HL-60 (cell line): ENCODE data around the gene SPTBN1.

Experiments
- CTCF ChIP-seq: IDR thresholded peaks from one replicate; pipeline ENCODE4 v1.5.1; 2011; ENCODE audit warnings: low read length, control low read depth, inconsistent platforms; ENCODE audit not compliant: insufficient read depth
- POLR2AphosphoS5 ChIP-seq: IDR thresholded peaks from 2 replicates; pipeline ENCODE4 v1.6.1; 2012; ENCODE audit warnings: low read depth
- TF ChIP-seq, protein P1 (sequence below): IDR thresholded peaks from 2 replicates; pipeline ENCODE4 v1.6.1; 2012; ENCODE audit warnings: low read depth; ENCODE audit not compliant: insufficient replicate concordance

DNA sequence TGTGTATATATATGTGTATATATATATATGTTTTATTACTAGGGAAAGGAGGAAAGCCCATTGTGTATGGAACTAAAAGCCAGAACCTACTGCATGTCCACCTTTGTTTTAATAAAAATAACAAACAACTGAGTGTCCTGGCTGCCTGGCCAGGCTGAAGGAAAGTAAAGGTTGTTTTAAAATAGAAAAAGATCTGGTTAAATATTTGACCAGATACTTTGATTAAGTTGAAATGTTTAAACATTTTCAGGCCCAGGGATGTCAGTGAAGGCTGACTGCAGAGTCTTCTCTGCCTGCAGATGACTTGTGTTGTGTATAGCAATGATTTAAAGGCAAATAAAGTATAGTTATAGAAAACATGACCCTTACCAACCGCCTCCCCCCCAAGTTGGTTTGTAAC lies 22.8 kb downstream of the SPTBN1 start:
- no peak for TF ChIP-seq CTCF
- no peak for TF ChIP-seq POLR2AphosphoS5
- TF ChIP-seq, protein P1, sequence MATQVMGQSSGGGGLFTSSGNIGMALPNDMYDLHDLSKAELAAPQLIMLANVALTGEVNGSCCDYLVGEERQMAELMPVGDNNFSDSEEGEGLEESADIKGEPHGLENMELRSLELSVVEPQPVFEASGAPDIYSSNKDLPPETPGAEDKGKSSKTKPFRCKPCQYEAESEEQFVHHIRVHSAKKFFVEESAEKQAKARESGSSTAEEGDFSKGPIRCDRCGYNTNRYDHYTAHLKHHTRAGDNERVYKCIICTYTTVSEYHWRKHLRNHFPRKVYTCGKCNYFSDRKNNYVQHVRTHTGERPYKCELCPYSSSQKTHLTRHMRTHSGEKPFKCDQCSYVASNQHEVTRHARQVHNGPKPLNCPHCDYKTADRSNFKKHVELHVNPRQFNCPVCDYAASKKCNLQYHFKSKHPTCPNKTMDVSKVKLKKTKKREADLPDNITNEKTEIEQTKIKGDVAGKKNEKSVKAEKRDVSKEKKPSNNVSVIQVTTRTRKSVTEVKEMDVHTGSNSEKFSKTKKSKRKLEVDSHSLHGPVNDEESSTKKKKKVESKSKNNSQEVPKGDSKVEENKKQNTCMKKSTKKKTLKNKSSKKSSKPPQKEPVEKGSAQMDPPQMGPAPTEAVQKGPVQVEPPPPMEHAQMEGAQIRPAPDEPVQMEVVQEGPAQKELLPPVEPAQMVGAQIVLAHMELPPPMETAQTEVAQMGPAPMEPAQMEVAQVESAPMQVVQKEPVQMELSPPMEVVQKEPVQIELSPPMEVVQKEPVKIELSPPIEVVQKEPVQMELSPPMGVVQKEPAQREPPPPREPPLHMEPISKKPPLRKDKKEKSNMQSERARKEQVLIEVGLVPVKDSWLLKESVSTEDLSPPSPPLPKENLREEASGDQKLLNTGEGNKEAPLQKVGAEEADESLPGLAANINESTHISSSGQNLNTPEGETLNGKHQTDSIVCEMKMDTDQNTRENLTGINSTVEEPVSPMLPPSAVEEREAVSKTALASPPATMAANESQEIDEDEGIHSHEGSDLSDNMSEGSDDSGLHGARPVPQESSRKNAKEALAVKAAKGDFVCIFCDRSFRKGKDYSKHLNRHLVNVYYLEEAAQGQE: no peak
